HG02943 (cell line): ENCODE results near the gene ELP6.
"Not testable (repeated sequence)": the region's sequence is repeated elsewhere in the genome, so short reads cannot be mapped to it uniquely, and the experiment has no call there.

Experiments
- ATAC-seq: cut with Tn5 transposase; IDR thresholded peaks from one replicate; pipeline ENCODE4 v1.9.1; 2021; ENCODE audit warnings: mild to moderate bottlenecking, low read depth, moderate library complexity; ENCODE audit not compliant: unreplicated experiment

Gene ELP6

DNA sequence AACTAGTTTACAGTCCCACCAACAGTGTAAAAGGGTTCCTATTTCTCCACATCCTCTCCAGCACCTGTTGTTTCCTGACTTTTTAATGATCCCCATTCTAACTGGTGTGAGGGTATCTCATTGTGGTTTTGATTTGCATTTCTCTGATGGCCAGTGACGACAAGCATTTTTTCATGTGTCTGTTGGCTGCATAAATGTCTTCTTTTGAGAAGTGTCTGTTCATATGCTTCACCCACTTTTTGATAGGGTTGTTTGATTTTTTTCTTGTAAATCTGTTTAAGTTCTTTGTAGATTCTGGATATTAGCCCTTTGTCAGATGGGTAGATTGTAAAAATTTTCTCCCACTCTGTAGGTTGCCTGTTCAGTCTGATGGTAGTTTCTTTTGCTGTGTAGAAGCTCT, 45.2 kb downstream of the ELP6 start:
- ATAC-seq = not testable (repeated sequence)

DNA sequence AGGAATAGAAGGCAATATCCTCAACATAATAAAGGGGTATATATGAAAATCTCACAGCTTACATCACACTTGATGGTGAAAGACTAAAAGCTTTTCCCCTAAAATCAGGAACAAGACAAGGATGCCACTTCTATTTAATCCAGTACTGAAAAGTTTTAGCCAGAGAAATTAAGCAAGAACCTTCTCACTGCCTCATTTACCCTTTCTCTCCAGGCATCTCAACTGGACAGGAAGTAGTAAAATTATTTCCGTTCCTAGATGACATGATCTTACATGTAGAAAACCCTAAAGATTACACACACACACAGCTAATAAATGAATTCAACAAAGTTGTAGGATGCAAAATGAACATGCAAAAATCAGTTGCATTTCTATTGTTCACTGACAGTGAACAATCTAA, 48.9 kb downstream of the ELP6 start:
- no peak for ATAC-seq

DNA sequence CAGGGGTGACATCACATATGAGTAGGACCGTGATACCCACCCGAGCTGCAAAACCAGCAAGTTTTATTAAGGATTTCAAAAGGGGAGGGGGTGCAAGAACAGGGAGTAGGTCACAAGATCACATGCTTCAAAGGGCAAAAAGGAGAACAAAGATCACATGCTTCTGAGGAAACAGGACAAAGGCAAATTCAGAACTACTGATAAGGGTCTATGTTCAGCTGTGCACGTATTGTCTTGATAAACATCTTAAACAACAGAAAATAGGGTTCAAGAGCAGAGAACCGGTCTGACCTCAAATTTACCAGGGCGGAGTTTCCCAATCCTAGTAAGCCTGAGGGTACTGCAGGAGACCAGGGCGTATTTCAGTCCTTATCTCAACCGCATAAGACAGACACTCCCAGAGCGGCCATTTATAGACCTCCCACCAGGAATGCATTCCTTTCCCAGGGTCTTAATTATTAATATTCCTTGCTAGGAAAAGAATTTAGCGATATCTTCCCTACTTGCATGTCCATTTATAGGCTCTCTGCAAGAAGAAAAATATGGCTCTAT, 53.9 kb downstream of the ELP6 start:
- ATAC-seq = not testable (repeated sequence)

DNA sequence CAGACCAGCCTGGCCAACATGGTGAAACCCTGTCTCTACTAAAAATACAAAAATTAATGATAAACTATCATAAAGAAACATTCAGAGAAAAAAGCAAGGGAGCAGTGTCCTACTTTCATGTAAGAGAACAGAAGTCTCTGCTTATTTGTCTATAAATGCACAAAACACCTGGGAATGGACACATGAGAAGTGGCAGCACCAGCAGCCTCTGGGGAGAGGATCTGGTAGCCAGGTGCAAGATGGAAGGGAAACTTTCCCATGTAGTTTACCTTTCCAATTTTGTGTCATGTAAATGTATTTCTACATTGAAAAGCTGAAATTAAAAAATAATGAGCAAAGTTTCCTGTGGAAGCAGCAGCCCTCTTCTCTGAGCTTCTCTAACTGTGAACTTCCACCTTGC, 56.5 kb downstream of the ELP6 start:
- ATAC-seq = no peak

DNA sequence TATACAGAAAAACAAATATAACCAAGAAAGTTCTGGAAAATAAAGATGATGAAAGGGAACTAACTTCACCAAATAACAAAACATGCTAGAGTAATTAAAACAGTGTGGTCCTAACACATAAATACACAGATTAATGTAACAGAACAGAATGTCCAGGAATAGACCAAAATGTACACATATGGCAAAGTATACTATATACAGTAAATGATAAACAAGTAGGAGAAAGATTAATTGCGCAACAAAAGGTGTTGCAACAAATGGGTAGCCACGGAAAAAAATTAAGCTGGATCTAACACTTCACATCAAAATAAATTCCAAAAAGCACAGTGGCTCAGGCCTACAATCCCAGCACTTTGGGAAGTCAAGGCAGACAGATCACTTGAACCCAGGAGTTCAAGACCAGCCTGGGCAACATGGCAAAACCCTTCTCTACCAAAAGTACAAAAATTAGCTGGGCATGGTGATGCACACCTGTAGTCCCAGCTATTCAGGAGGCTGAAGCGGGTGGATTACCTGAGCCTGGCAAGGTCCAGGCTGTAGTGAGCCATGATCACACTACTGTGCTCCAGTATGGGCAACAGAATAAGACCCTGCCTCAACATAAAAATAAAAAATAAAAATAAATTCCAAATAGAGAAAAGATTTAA, 57.6 kb downstream of the ELP6 start:
- no peak for ATAC-seq

DNA sequence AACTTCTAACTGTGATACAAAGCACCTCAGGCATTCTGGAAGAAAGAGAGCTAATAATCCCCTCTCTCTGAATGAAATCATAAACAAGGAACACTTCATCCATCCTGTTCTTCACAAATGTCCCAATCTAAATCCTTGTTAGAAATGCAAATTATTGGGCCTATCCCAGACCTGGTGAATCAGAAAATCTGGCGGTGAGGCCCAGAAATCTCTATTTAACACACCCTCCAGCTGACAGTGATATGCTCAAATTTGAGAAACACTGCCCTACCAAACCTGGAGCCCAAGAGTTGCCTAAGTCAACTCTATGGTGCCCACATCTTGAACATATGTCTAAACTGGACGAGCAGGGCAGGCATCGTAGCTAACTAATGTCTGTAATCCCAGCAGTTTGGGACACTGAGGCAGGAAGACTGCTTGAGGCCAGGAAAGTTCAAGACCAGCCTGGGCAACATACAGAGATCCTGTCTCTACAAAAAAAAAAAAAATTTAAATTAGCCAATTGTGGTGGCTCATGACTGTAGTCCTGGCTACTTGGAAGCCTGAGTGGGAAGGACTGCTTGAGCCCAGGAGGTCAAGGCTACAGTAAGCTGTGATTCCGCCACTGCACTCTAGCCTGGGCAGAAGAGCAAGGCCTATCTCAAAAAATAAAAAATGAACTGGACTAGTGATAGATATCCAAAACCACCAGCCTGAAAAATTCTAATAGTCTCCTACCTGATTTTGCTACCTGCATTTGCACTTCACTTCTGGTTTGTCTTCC, 60.9 kb downstream of the ELP6 start:
- no peak for ATAC-seq
